Mucosa of stomach (tissue), 1 donor: Measurements from ENCODE around the gene EVX1.

Source experiments
- H3K27me3 ChIP-seq: one replicate; pipeline ENCODE4 v1.7.0; 2013; ENCODE audit warnings: mild to moderate bottlenecking, low read length; ENCODE audit not compliant: control insufficient read depth, insufficient read depth
- H3K36me3 ChIP-seq: one replicate; pipeline ENCODE4 v1.7.0; 2013; ENCODE audit warnings: low read length; ENCODE audit not compliant: control insufficient read depth, insufficient read depth
- H3K4me1 ChIP-seq: one replicate; pipeline ENCODE4 v1.7.0; 2013; ENCODE audit warnings: mild to moderate bottlenecking, low read length; ENCODE audit not compliant: control insufficient read depth, insufficient read depth
- H3K4me3 ChIP-seq: one replicate; pipeline ENCODE4 v1.7.0; 2013; ENCODE audit warnings: low read length
- H3K9ac ChIP-seq: one replicate; pipeline ENCODE4 v1.7.0; 2013; ENCODE audit warnings: mild to moderate bottlenecking, low read length, moderate library complexity
- H3K9me3 ChIP-seq: one replicate; pipeline ENCODE4 v1.7.0; 2013; ENCODE audit warnings: mild to moderate bottlenecking, low read length, moderate library complexity; ENCODE audit not compliant: control insufficient read depth
- donor health status: Pancreatic carcinoma.

Gene EVX1

GRCh38 chr7:27242555-27243339 is at the start of gene EVX1:
EVX1 (plus strand) TSS chr7:27242802; CDS start chr7:27243031, 229 bp downstream.
- Histone ChIP-seq H3K9me3 (peaks cover 3% of the 10 kb centered on the region), H3K9ac (no peak within 1 kb of the TSS), H3K4me1 (peaks cover 48% of the 10 kb centered on the region), H3K36me3 (no peaks in the 10 kb centered on the region), H3K4me3 (no peak within 1 kb of the TSS), H3K27me3 (peaks cover 100% of the 10 kb centered on the region)

- H3K9ac ChIP-seq: no peak overlapping the region
- H3K27me3 ChIP-seq: peaks cover 100% of the 10 kb centered on the region
- H3K4me1 ChIP-seq: peaks cover 20% of the 10 kb centered on the region
- H3K9me3 ChIP-seq: no peaks in the 10 kb centered on the region
- no peak overlapping the region for H3K4me3 ChIP-seq
- no peaks in the 10 kb centered on the region for H3K36me3 ChIP-seq
These were observed 49.1 kb upstream of the EVX1 start for GRCh38 chr7:27193335-27194001.

GRCh38 chr7:27194002-27194352 is 48.6 kb upstream of the EVX1 start:
- Histone ChIP-seq H3K4me1 (peaks cover 20% of the 10 kb centered on the region), H3K36me3 (no peaks in the 10 kb centered on the region), H3K27me3 (peaks cover 100% of the 10 kb centered on the region), H3K9me3 (no peaks in the 10 kb centered on the region), H3K9ac (no peak overlapping the region), H3K4me3 (no peak overlapping the region)

- peaks cover 22% of the 10 kb centered on the region for H3K4me1 ChIP-seq
- no peaks in the 10 kb centered on the region for H3K9me3 ChIP-seq
- no peak overlapping the region for H3K4me3 ChIP-seq
- H3K27me3 ChIP-seq: peaks cover 97% of the 10 kb centered on the region
- no peaks in the 10 kb centered on the region for H3K36me3 ChIP-seq
- no peak overlapping the region for H3K9ac ChIP-seq
These were observed 47.8 kb upstream of the EVX1 start for GRCh38 chr7:27194686-27195379.

- H3K9me3 ChIP-seq: no peaks in the 10 kb centered on the region
- H3K36me3 ChIP-seq: no peaks in the 10 kb centered on the region
- H3K4me3 ChIP-seq: no peak overlapping the region
- H3K4me1 ChIP-seq: peaks cover 34% of the 10 kb centered on the region
- H3K9ac ChIP-seq: no peak overlapping the region
- H3K27me3 ChIP-seq: peaks cover 97% of the 10 kb centered on the region
These were observed 46.3 kb upstream of the EVX1 start for GRCh38 chr7:27196287-27196767.

- no peak overlapping the region for H3K9ac ChIP-seq
- peaks cover 97% of the 10 kb centered on the region for H3K27me3 ChIP-seq
- H3K36me3 ChIP-seq: no peaks in the 10 kb centered on the region
- H3K4me1 ChIP-seq: peaks cover 34% of the 10 kb centered on the region
- no peak overlapping the region for H3K4me3 ChIP-seq
- H3K9me3 ChIP-seq: no peaks in the 10 kb centered on the region
These were observed 45.2 kb upstream of the EVX1 start for GRCh38 chr7:27197137-27198042.

GRCh38 chr7:27198138-27198841 is 44.3 kb upstream of the EVX1 start:
- Histone ChIP-seq H3K27me3 (peaks cover 97% of the 10 kb centered on the region), H3K4me1 (peaks cover 33% of the 10 kb centered on the region), H3K4me3 (no peak overlapping the region), H3K36me3 (no peaks in the 10 kb centered on the region), H3K9me3 (no peaks in the 10 kb centered on the region), H3K9ac (no peak overlapping the region)

GRCh38 chr7:27198871-27199801 is 43.5 kb upstream of the EVX1 start:
- peaks cover 97% of the 10 kb centered on the region for H3K27me3 ChIP-seq
- H3K4me1 ChIP-seq: peaks cover 33% of the 10 kb centered on the region
- H3K4me3 ChIP-seq: no peak overlapping the region
- no peaks in the 10 kb centered on the region for H3K9me3 ChIP-seq
- no peaks in the 10 kb centered on the region for H3K36me3 ChIP-seq
- H3K9ac ChIP-seq: no peak overlapping the region

- Histone ChIP-seq H3K9ac (no peak within 1 kb of the TSS), H3K36me3 (no peaks in the 10 kb centered on the region), H3K4me3 (peak within 1 kb of the TSS; percentile 14), H3K27me3 (peaks cover 97% of the 10 kb centered on the region), H3K4me1 (peaks cover 40% of the 10 kb centered on the region), H3K9me3 (no peaks in the 10 kb centered on the region)
These were observed 42.5 kb upstream of the EVX1 start, which contains the start of gene HOXA13 for GRCh38 chr7:27199849-27200760. HOXA13 (minus strand) TSS chr7:27200091; CDS start chr7:27200077, 14 bp downstream.
